CD1c-positive myeloid dendritic cell (primary cell): ENCODE measurements around the gene EDA.

Source experiments
- DNase-seq: peaks from one replicate; pipeline ENCODE4 v3.0.0-alpha.2; 2016; ENCODE audit errors: extremely low spot score

The EDA gene

GRCh38 chrX:70062961-70063550 is 447.1 kb downstream of the EDA start:
- no peak for DNase-seq

GRCh38 chrX:70066646-70067045 is 450.7 kb downstream of the EDA start:
- DNase-seq: no peak

DNA sequence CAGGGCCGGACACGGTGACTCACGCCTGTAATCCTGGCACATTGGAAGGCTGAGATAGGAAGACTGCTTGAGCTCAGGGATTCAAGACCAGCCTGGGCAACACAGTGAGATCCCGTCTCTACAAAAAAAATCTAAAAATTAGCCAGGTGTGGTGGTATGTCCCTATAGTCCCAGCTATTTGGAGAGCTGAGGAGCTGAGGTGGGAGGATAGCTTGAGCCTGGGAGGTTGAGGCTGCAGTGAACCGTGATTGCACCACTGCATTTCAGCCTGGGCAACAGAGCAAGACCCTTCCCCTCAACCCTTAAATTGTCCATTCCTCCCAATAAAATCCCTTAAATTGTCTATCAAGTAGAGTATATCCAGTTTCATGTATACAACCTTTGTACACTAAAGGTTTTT is 463.4 kb downstream of the EDA start:
- no peak for DNase-seq

DNA sequence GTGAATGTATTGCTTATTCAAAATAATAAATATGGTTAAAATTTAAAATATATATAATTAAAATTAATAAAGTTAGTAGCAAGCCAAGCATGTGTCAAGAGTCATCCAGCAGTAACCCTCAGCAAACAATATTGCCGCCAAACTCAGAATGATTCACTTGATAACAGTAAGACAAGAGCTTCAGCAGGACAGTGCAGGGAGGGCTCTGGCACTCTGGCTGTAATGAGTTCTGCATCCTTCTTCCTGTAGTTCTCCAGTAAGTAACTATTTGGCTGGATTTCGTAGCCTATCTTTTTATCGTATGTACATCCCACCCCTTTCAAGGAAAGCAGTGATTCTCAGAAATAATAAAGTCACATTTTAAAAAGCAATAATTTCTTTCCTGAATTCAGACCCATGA is 464.0 kb downstream of the EDA start:
- DNase-seq: no peak

GRCh38 chrX:70082723-70083122 is 466.8 kb downstream of the EDA start:
- DNase-seq: no peak

GRCh38 chrX:70084592-70085240 is 468.8 kb downstream of the EDA start:
- no peak for DNase-seq

DNA sequence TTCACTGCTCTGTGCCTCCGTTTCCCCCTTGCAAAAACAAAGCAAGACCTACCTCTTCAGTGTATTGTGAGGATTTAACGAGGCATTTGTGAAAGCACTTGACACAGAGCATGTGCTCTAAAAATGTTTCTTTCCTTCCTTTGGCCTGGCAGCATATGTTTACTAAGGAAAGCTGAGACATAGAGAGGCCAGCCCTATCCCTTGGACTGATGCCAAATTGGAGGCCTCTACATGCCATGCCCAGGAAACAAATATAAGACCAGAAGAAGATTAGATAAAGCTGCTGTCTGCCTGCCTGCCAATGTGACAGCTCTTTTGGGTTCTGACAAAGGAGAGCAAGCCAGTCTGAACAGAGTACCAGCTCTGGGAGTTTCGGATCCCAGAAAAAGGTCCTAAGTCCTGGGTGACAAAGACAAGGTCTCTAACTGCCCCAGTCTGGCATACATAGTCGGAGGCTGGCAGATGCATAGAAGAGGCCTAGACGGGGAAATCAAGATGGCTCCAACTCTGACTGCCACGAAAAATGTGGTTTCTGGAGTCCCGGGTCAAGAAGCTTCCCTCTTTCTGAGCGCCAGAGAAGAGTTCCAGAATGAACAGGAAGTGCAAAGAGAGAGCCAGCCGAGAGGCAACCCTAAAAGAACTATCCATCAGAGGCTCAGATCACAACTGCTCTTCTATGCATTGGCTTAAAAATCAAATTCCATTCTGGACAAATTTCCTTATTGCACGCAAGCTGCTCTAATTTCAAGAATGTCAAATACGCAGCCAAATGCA is 472.1 kb downstream of the EDA start:
- DNase-seq: no peak

- no peak for DNase-seq
Observed at GRCh38 chrX:70088751-70089150, 472.8 kb downstream of the EDA start.
